Cardiac fibroblast (primary cell): Measurements from ENCODE around the gene RUFY1.
"Not testable (repeated sequence)": the region's sequence is repeated elsewhere in the genome, so short reads cannot be mapped to it uniquely, and the experiment has no call there.

ENCODE experiments used
- DNase-seq, 2 donors: peaks; one replicate each; pipeline versions ENCODE4 v3.0.0 to v3.0.0-alpha.2; 2010; ENCODE audit warnings: low read depth in 2 of 2
- H3K4me3 ChIP-seq, 2 donors: replicated peaks in 1 of 2; 1 replicate in 1 of 2; 2 replicates in 1 of 2; pipeline ENCODE4 v1.5.1; 2011; ENCODE audit warnings: low read depth in 2 of 2, low read length in 2 of 2, mild to moderate bottlenecking in 2 of 2, moderate library complexity in 1 of 2
- TF ChIP-seq, protein P1 (sequence below): IDR thresholded peaks from one replicate; pipeline ENCODE4 v1.5.1; 2011; ENCODE audit warnings: low read depth, mild to moderate bottlenecking, low read length, inconsistent platforms

Gene RUFY1

GRCh38 chr5:179509845-179510244 is 40.5 kb upstream of the RUFY1 start:
- no peak for DNase-seq
- TF ChIP-seq, protein P1, sequence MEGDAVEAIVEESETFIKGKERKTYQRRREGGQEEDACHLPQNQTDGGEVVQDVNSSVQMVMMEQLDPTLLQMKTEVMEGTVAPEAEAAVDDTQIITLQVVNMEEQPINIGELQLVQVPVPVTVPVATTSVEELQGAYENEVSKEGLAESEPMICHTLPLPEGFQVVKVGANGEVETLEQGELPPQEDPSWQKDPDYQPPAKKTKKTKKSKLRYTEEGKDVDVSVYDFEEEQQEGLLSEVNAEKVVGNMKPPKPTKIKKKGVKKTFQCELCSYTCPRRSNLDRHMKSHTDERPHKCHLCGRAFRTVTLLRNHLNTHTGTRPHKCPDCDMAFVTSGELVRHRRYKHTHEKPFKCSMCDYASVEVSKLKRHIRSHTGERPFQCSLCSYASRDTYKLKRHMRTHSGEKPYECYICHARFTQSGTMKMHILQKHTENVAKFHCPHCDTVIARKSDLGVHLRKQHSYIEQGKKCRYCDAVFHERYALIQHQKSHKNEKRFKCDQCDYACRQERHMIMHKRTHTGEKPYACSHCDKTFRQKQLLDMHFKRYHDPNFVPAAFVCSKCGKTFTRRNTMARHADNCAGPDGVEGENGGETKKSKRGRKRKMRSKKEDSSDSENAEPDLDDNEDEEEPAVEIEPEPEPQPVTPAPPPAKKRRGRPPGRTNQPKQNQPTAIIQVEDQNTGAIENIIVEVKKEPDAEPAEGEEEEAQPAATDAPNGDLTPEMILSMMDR = no peak
- no peak overlapping the region for H3K4me3 ChIP-seq

GRCh38 chr5:179512452-179513000 is 37.8 kb upstream of the RUFY1 start:
- TF ChIP-seq, protein P1 = no peak
- DNase-seq = no peak
- H3K4me3 ChIP-seq = no peak overlapping the region

- not testable (repeated sequence) for DNase-seq, H3K4me3 ChIP-seq
Observed at GRCh38 chr5:179515501-179515900, 34.9 kb upstream of the RUFY1 start.

DNA sequence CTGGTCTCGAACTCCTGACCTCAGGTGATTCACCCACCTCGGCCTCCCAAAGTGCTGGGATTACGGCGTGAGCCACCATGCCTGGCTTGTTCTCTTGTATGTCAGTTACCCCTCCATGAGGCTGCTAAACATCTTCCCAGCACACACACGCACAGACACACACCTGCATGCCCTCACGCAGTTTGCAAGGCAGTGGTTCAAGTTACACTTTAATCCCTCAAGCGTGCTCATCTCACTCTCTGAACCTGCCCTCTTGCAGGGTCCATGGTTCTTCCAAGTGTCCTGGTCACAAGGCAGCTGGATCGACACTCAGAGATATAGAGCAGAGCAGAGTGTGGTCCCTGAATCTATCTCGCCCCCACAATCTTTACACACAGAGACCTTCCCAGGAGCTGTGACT is 34.1 kb upstream of the RUFY1 start:
- TF ChIP-seq, protein P1 = no peak
- no peak for DNase-seq
- H3K4me3 ChIP-seq = no peak overlapping the region

GRCh38 chr5:179517746-179518145 is 32.6 kb upstream of the RUFY1 start:
- not testable (repeated sequence) for DNase-seq, H3K4me3 ChIP-seq

GRCh38 chr5:179518369-179518768 is 32.0 kb upstream of the RUFY1 start:
- not testable (repeated sequence) for H3K4me3 ChIP-seq, DNase-seq

GRCh38 chr5:179519416-179520070 is 30.8 kb upstream of the RUFY1 start:
- not testable (repeated sequence) for H3K4me3 ChIP-seq
- DNase-seq = peak in 1 of 2 donors; percentile 6

- H3K4me3 ChIP-seq, DNase-seq: not testable (repeated sequence)
Observed at GRCh38 chr5:179522107-179522506, 28.2 kb upstream of the RUFY1 start.

- no peak overlapping the region for H3K4me3 ChIP-seq
- TF ChIP-seq, protein P1 = no peak
- DNase-seq = no peak
Observed at GRCh38 chr5:179526978-179527377, 23.4 kb upstream of the RUFY1 start.
